GM12891 (cell line): Measurements from ENCODE around the gene PIP5K1C.

Experiments
- PAX5 ChIP-seq: IDR thresholded peaks from 2 replicates; pipeline ENCODE4 v1.6.1; 2011; ENCODE audit warnings: low read length, moderate library complexity, mild to moderate bottlenecking; ENCODE audit not compliant: insufficient read depth, severe bottlenecking
- POLR2A ChIP-seq: IDR thresholded peaks from 2 replicates; pipeline ENCODE4 v1.6.1; 2011; ENCODE audit warnings: low read depth, low read length, control low read depth
- POLR2AphosphoS5 ChIP-seq: IDR thresholded peaks from 2 replicates; pipeline ENCODE4 v1.6.1; 2011; ENCODE audit warnings: low read depth, low read length, control low read depth
- POU2F2 ChIP-seq: IDR thresholded peaks from 2 replicates; pipeline ENCODE4 v1.6.1; 2011; ENCODE audit warnings: low read depth, mild to moderate bottlenecking, control low read depth, low read length, moderate library complexity
- SPI1 ChIP-seq: IDR thresholded peaks from 2 replicates; pipeline ENCODE4 v1.6.1; 2011; ENCODE audit warnings: low read depth, low read length, control low read depth
- TAF1 ChIP-seq: IDR thresholded peaks from 2 replicates; pipeline ENCODE4 v1.6.1; 2011; ENCODE audit warnings: low read depth, low read length, control low read depth

- TF ChIP-seq POLR2A: no peak
- no peak for TF ChIP-seq POLR2AphosphoS5
- no peak for TF ChIP-seq POU2F2
- no peak for TF ChIP-seq PAX5
- no peak for TF ChIP-seq TAF1
- TF ChIP-seq SPI1: no peak
Measured at GRCh38 chr19:3736106-3736724, 35.9 kb upstream of the PIP5K1C start.
